GM19324 (cell line): ENCODE measurements around the gene IGFBP5.
A peak's percentile ranks its signal among the peaks of the same experiment; 100 is the strongest.

Experiments
- ATAC-seq: cut with Tn5 transposase; IDR thresholded peaks from one replicate; pipeline ENCODE4 v1.9.1; 2021; ENCODE audit warnings: mild to moderate bottlenecking, moderate library complexity; ENCODE audit not compliant: unreplicated experiment, low FRiP score

Gene IGFBP5

DNA sequence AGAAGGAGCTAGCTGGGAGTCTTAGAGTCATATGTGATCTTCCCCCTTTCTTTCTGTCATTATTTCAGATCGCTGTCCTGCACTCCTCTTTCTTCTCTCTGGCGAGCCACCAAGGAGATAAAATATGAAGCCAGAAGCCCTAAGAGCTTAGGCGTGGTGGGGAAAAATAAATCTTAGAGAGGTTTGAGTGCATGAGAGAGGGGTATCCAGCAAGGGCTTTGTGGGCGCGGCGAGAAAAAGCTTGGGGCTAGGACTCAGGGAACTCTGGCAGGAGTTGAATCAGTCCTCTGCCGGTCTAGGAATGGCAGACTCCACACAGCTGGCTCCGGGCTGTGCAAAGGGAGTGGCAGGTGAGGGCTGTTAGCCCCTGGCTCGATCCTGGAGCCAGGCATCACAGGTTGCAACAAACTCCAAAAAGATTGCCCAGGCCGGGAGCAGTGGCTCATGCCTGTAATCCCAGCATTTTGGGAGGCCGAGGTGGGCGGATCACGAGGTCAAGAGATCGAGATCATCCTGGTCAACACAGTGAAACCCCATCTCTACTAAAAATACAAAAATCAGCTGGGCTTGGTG, 20.1 kb upstream of the IGFBP5 start:
- no peak for ATAC-seq

DNA sequence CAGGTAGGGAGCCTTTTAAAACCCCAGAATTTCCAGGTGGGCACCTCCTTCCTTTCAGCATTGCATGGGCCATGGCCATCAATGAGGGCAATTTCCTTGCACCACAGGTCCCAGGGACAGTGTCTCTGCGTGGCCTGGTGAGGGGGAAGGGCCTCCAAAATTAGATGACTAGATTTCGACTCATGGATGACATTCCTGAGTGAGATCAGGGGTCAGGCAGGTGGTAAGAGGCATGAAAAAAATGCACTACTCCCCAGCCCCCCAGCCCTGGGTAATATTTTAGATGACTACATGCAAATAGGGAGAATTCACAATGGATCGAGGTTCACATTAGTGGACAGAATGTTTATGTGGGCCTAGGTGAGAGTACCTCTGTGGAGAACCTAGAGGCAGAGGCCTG, 19.0 kb upstream of the IGFBP5 start:
- ATAC-seq, result no peak

GRCh38 chr2:216713691-216714336, 18.5 kb upstream of the IGFBP5 start:
- no peak for ATAC-seq

DNA sequence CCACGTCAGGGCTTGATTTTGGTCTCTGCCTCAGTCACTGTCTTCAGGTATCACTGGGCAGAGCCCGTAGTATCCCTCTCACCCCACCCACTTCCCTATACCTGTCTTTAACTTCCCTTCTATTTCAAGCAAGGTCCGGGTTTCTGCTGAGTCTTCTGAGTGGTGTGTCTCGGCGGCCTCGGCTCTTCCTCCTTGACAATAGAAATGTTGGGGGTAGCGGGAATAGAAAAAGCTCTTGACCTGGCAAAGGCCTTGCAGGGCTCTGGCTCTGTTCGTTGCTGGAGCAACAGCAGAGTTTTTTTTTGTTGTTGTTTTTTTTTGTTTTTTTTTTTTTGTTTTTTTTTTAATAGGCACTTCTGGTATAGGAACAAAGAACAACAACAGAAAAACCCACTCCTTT, 16.0 kb upstream of the IGFBP5 start:
- ATAC-seq, result no peak

DNA sequence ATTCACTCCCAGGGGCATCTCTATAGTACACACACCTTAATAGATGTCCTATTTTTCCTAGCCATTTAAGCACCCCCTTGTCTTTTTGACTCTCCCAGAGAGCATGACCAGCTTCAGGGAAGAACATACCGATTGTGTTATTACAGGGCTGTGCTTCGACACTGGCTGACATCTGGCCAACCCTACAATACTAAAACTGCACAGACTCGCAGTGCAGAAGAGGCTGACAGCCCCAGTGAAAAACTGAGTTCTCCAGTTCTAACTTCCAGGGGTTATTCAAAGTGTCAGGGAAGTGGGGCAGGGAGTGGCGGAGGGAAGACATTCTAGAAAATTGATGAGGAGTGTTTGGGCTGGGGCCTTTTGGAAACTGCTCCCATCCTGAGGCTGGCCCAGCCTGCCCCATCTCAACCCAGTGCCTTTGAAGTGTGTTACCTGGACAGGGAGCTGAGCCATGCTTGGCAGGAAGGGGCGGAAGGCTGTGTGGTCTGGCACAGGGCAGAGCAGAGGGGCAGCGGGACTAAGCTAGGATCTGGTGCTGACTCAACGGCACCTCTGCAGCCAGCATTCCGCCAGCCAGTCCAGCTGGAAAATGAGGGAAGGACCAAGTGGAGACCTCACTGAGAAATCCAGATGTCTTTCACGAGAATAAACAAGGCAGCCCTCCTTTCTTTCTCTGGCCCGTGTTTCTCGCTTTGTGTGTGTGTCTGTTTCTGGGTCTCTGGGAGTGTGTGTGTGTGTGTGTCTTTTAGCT, 15.4 kb upstream of the IGFBP5 start:
- no peak for ATAC-seq

- no peak for ATAC-seq
Measured at GRCh38 chr2:216702756-216703155, 7.4 kb upstream of the IGFBP5 start.

DNA sequence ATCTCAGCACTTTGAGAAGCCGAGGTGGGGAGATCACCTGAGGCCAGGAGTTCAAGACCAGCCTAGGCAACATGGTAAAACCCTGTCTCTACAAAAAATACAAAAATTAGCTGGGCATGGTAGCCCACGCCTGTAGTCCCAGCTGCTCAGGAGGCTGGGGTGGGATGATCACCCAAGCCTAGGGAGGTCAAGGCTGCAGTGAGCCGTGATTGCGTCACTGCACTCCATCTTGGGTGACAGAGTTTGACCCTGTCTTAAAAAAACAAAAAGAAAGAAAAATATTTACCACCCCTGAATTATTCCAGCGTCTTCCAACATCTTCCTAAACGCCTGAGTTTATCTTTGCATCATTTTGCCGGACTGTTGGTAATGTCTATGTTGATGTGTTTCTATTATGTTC, 6.2 kb upstream of the IGFBP5 start:
- no peak for ATAC-seq

DNA sequence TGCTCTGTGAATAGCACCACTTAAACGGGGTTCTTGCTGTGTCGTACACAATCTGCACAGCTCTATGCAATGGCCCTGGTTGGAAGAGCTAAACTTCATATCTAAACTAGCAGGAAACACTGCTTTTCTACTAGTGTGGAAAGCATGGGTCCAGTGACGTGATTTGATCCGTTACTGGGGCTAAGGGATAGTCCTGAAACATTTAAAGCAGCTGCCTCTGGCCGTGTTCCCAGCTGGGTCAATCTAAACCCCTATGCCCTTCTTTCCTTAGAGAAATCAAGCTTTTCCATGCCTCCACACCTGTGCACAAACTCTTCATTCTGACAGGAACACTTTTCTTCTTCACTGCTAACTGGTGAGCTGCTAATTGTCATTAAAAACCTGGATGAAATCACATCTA, 5.4 kb upstream of the IGFBP5 start:
- ATAC-seq, result no peak

DNA sequence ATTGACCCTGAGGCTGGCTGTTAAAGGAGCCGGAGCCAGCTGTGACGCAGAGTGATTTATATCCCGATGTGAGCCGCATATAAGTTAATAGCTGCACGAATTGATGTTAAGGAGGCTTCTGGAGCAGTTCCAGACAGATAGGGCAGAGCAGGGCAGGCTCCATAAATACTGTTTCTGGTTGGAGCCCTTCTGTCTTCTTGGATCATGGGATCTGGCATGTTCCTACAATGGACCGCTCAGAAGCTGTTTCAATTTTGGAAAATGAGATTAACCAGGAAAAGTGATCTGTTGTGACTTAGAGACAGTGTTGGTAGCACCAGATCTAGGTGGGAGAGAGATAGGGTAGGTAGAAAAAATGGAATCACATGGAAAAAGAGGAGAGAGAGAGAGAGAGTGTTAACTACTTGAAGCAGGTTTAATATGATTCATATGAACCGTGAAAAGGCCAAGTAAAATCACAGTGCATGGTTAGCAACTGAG, 4.8 kb upstream of the IGFBP5 start:
- ATAC-seq, result no peak

DNA sequence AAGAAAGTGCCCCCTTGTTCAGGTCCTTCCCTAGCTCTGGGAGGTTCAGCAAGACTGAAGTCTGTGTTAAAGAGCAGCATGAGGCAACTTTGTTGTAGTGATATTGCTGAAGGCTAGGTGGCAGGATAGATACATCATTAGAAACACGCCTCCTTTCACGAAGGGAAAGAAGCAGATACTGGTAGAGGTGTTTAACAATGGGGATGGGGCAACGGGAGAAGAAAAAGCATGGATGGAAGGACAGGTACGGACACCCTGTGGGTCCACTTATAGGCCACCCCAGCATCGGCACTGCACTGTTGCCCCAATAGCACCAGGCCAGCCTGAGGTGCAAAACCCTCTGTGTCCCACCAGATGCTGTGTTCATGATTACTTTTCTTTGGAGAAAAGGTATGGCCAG, 3.5 kb upstream of the IGFBP5 start:
- ATAC-seq, result peak; percentile 64

DNA sequence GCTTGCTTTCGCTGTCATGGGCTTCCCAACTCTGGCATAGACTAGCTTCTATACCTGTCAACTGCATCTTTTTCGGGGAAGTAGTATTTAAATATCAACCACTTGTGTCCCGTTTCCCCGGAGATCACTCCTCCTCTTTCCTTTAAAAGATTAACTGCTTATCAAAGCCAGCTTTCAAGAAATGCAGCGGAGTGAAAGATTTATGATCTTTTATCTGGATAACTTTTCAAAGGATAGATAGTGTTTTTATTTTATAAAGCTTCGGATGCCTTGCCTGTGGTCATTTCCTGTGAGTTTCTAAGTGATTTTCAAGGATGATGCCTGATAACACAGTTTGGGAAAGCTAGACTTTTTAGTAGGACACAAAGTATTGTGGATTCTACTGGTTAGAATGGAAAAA, 2.9 kb upstream of the IGFBP5 start:
- ATAC-seq, result no peak

DNA sequence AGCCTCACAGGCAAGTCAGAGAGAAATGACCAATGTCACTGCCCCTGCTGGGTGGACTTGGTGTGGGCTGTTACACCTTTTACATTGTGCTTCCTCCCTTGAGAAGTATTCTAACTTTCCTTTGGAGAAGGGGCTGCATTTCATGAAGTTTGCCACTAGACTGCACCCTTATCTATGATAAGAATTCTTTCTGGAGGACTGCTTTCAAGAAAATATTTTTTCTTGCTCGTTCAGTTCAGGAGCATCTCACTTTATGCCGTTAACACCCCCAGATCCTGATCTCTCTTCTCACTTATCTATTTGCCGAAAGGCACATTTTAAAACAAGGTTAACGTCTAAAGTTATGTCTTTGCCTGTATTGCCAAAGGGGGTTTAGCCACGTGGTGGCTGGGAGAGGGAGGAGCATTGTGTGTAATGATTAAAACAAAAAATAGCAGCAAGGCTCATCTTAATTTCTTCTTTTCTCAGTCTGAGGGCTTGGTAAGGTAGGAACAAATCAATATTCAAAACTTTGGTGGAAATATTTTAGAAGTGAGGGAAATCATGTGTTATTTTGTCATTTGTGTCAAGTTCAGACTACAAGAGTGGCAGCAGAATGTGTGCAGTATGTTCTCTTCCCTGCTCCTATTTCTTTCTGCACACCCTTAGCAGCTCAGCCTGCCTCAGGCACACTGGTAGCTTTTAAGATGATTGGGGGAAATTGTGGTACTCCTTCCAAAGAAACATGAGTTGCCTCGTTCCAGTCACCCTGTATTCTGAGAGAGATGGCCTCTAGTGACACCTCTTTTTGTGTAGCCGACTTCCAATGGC, 1.6 kb upstream of the IGFBP5 start:
- no peak for ATAC-seq

- ATAC-seq, result no peak
Measured at GRCh38 chr2:216696321-216696720, 972 bp upstream of the IGFBP5 start.

- no peak for ATAC-seq
Measured at GRCh38 chr2:216694826-216695217, 527 bp downstream of the IGFBP5 start.

- ATAC-seq, result no peak
Measured at GRCh38 chr2:216694082-216694825, 1.1 kb downstream of the IGFBP5 start.

GRCh38 chr2:216693414-216694080, 1.8 kb downstream of the IGFBP5 start:
- ATAC-seq, result no peak

GRCh38 chr2:216692636-216693413, 2.5 kb downstream of the IGFBP5 start:
- no peak for ATAC-seq

DNA sequence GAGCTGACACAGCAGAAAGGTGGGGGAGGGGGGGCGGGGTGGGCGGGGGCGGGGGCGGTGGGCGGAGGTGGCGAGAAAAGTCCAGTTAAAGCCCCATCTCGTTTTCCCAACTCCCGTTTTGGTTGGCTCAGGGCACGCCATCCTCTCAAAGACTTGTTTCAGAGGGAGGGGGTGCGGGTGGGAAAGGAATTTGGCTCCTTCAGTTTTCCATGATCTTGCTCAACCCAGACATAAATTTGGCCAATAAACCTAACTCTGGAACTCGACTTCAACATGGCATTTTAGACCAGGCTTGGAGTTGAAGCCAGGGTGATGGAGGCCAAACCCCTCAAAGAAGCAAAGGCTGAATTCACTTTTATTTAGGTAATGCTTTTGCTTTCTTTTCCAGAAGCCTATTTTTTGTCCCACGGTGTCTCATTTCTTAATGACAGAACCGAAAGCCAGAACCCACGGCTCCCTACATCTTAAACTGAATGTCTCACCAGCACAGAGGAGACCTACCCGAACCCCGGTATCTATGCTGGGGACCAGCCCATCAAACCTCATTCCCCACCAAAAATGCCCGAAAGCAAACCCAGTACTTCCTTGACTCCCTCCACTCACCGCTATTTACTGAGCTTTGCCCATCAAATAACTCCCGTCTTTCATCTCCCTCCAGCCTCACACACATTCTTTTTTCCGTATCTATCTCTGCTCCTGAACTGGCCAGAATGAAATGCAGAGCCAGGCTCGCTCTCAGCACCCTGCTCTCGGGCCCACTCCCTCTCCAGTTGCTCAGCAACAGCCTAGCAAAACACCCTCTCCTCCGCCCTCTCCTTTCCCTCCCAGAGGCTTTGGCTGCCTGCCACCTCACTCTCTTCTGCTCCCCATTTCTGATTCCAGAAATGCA, 4.3 kb downstream of the IGFBP5 start:
- no peak for ATAC-seq
